Vagina (tissue), 2 donors: Measurements from ENCODE around the gene HTR4. TPM values are rescaled to one million over a fixed set of nuclear protein-coding genes. Genes with fewer than 3 reads are reported as not detected.

Source experiments
- DNase-seq, 2 donors: peaks; one replicate each; pipeline ENCODE4 v3.0.0-alpha.2; 2017; ENCODE audit errors: extremely low spot score in 2 of 2
- H3K27ac ChIP-seq: fragments of 200-600 bp; sonication (generic); one replicate; pipeline ENCODE4 v1.5.1; 2019
- H3K27me3 ChIP-seq: fragments of 200-600 bp; sonication (generic); one replicate; pipeline ENCODE4 v1.5.1; 2019
- H3K36me3 ChIP-seq, 2 donors: fragments of 200-600 bp; sonication (generic); one replicate each; pipeline ENCODE4 v1.5.1; 2017 to 2019
- H3K4me1 ChIP-seq: fragments of 200-600 bp; sonication (generic); one replicate; pipeline ENCODE4 v1.5.1; 2019
- H3K4me3 ChIP-seq, 2 donors: fragments of 200-600 bp; sonication (generic); 1 replicate in 1 of 2; 2 replicates in 1 of 2; pipeline ENCODE4 v1.5.1; 2016 to 2019
- H3K9me3 ChIP-seq: fragments of 200-600 bp; sonication (generic); one replicate; pipeline ENCODE4 v1.5.1; 2019
- CTCF ChIP-seq, 3 experiments: fragments of 450-650 bp in 2 of 3; fragments of 200-600 bp in 1 of 3; sonication (generic) in 1 of 3; IDR thresholded peaks; one replicate each; pipeline ENCODE4 v1.5.1; 2017 to 2019; ENCODE audit warnings: antibody characterized with exemption in 3 of 3, mild to moderate bottlenecking in 2 of 3, moderate library complexity in 2 of 3
- POLR2A ChIP-seq, 2 donors: fragments of 450-650 bp; IDR thresholded peaks; one replicate each; pipeline ENCODE4 v1.6.1; 2017; ENCODE audit warnings: antibody characterized with exemption in 2 of 2, mild to moderate bottlenecking in 2 of 2, moderate library complexity in 2 of 2
- POLR2AphosphoS5 ChIP-seq, 2 donors: sonication (generic); formaldehyde crosslinking; IDR thresholded peaks; one replicate each; pipeline ENCODE4 v1.9.0; 2017; ENCODE audit warnings: antibody characterized with exemption in 2 of 2, mild to moderate bottlenecking in 2 of 2, low read depth in 1 of 2; ENCODE audit not compliant: insufficient read depth in 1 of 2
- intact Hi-C: fragments of 100-400 bp; cut with DNase I; formaldehyde crosslinking; loops from one replicate; pipeline ENCODE4 v1.15.1; 2023
- total RNA-seq: library from RNA; depleted of rRNA; stranded (reverse); fragments of >200 nt; gene quantifications from one replicate; pipeline ENCODE4 v1.2.3, GENCODE V29; 2016

HTR4 gene
- total RNA-seq, 1 donor from 2014 or later: 2.9 TPM

- no peaks in the 10 kb centered on the region for H3K27me3 ChIP-seq
- no peaks in the 10 kb centered on the region for H3K36me3 ChIP-seq
- H3K4me3 ChIP-seq: no peak overlapping the region
- no peak for DNase-seq
- no peak overlapping the region for H3K27ac ChIP-seq
- H3K4me1 ChIP-seq: no peaks in the 10 kb centered on the region
- H3K9me3 ChIP-seq: peaks cover 5% of the 10 kb centered on the region
- TF ChIP-seq CTCF (IDR thresholded peaks at IDR 0.05) (no peak), POLR2AphosphoS5 (IDR thresholded peaks at IDR 0.05; ENCODE audit: insufficient read depth in 1 of 2, low read depth in 1 of 2) (no peak), POLR2A (IDR thresholded peaks at IDR 0.05) (no peak)
- intact Hi-C loops: no loop called here
Measured at GRCh38 chr5:148687427-148687826, 33.1 kb upstream of the HTR4 start.

GRCh38 chr5:148686660-148687059 lies 32.3 kb upstream of the HTR4 start:
- no peak overlapping the region for H3K4me3 ChIP-seq
- intact Hi-C loops: no loop called here
- H3K27me3 ChIP-seq: no peaks in the 10 kb centered on the region
- TF ChIP-seq POLR2AphosphoS5 (IDR thresholded peaks at IDR 0.05; ENCODE audit: insufficient read depth in 1 of 2, low read depth in 1 of 2) (no peak), POLR2A (IDR thresholded peaks at IDR 0.05) (no peak), CTCF (IDR thresholded peaks at IDR 0.05) (no peak)
- H3K9me3 ChIP-seq: peaks cover 5% of the 10 kb centered on the region
- H3K27ac ChIP-seq: no peak overlapping the region
- no peak for DNase-seq
- H3K4me1 ChIP-seq: no peaks in the 10 kb centered on the region
- H3K36me3 ChIP-seq: no peaks in the 10 kb centered on the region

- no peaks in the 10 kb centered on the region for H3K4me1 ChIP-seq
- H3K27ac ChIP-seq: no peak overlapping the region
- H3K4me3 ChIP-seq: no peak overlapping the region
- H3K9me3 ChIP-seq: peaks cover 5% of the 10 kb centered on the region
- no peak for TF ChIP-seq CTCF (IDR thresholded peaks at IDR 0.05)
- TF ChIP-seq POLR2A (IDR thresholded peaks at IDR 0.05): no peak
- TF ChIP-seq POLR2AphosphoS5 (IDR thresholded peaks at IDR 0.05; ENCODE audit: insufficient read depth in 1 of 2, low read depth in 1 of 2): no peak
- no peaks in the 10 kb centered on the region for H3K36me3 ChIP-seq
- no peaks in the 10 kb centered on the region for H3K27me3 ChIP-seq
- no peak for DNase-seq
- intact Hi-C loops: no loop called here
Measured at GRCh38 chr5:148685520-148686134, 31.3 kb upstream of the HTR4 start.

- H3K27me3 ChIP-seq: no peaks in the 10 kb centered on the region
- H3K36me3 ChIP-seq: no peaks in the 10 kb centered on the region
- TF ChIP-seq POLR2AphosphoS5 (IDR thresholded peaks at IDR 0.05; ENCODE audit: insufficient read depth in 1 of 2, low read depth in 1 of 2): no peak
- no peak for TF ChIP-seq CTCF (IDR thresholded peaks at IDR 0.05)
- peaks cover 5% of the 10 kb centered on the region for H3K9me3 ChIP-seq
- intact Hi-C loops: no loop called here
- H3K4me1 ChIP-seq: no peaks in the 10 kb centered on the region
- DNase-seq: no peak
- no peak overlapping the region for H3K27ac ChIP-seq
- H3K4me3 ChIP-seq: no peak overlapping the region
Measured at GRCh38 chr5:148684528-148684927, 30.2 kb upstream of the HTR4 start.

DNA sequence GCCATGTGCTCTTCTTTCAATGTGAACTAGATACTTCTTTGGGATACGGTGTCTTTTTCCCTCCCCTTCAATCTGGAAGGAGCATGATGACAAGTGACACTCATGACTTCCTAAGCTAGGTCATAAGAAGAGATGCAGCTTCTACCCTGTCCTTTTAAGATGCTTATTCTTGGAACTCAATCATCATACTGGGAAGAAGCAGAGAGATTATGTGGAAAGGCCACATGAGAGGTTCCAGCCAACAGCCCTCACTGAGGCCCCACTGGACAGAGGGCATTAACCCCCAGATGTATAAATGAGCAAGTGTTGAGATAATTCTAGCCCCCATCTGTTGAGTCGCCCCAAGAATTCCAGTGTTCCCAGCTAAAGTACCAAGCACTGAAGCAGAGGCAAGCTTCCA lies 29.3 kb upstream of the HTR4 start:
- Histone ChIP-seq H3K4me3 (no peak overlapping the region), H3K36me3 (no peaks in the 10 kb centered on the region), H3K9me3 (peaks cover 5% of the 10 kb centered on the region), H3K4me1 (no peaks in the 10 kb centered on the region), H3K27me3 (no peaks in the 10 kb centered on the region), H3K27ac (no peak overlapping the region)
- intact Hi-C loops: no loop called here
- no peak for DNase-seq
- TF ChIP-seq POLR2AphosphoS5 (IDR thresholded peaks at IDR 0.05; ENCODE audit: insufficient read depth in 1 of 2, low read depth in 1 of 2) (no peak), CTCF (IDR thresholded peaks at IDR 0.05) (no peak), POLR2A (IDR thresholded peaks at IDR 0.05) (no peak)
